AG08395 (cell line): ENCODE results near the gene PRELID2.
"Not testable (repeated sequence)": the region's sequence is repeated elsewhere in the genome, so short reads cannot be mapped to it uniquely, and the experiment has no call there.

Source experiments
- DNase-seq: peaks from one replicate; pipeline ENCODE4 v3.0.0; 2012; ENCODE audit warnings: mixed read lengths, low spot score

The PRELID2 gene

GRCh38 chr5:145838276-145838675, 3.1 kb upstream of the PRELID2 start:
- no peak for DNase-seq

GRCh38 chr5:145836241-145836640, 1.1 kb upstream of the PRELID2 start:
- not testable (repeated sequence) for DNase-seq

GRCh38 chr5:145835848-145836239, 702 bp upstream of the PRELID2 start:
- no peak for DNase-seq

- no peak for DNase-seq
Measured at GRCh38 chr5:145834554-145834916, 607 bp downstream of the PRELID2 start.

GRCh38 chr5:145833631-145834200, 1.4 kb downstream of the PRELID2 start:
- no peak for DNase-seq

GRCh38 chr5:145830594-145830993, 4.5 kb downstream of the PRELID2 start:
- no peak for DNase-seq

GRCh38 chr5:145829708-145830361, 5.3 kb downstream of the PRELID2 start:
- no peak for DNase-seq

GRCh38 chr5:145826895-145827674, 8.1 kb downstream of the PRELID2 start:
- DNase-seq = no peak

GRCh38 chr5:145825751-145826180, 9.4 kb downstream of the PRELID2 start:
- DNase-seq = peak; percentile 36

GRCh38 chr5:145824040-145824439, 11.1 kb downstream of the PRELID2 start:
- DNase-seq = no peak

GRCh38 chr5:145818604-145819003, 16.5 kb downstream of the PRELID2 start:
- no peak for DNase-seq

- no peak for DNase-seq
Measured at GRCh38 chr5:145812877-145813276, 22.3 kb downstream of the PRELID2 start.

GRCh38 chr5:145811834-145812625, 23.1 kb downstream of the PRELID2 start:
- peak; percentile 36 for DNase-seq

GRCh38 chr5:145806923-145807322, 28.2 kb downstream of the PRELID2 start:
- no peak for DNase-seq

GRCh38 chr5:145805819-145806218, 29.3 kb downstream of the PRELID2 start:
- DNase-seq = no peak

- no peak for DNase-seq
Measured at GRCh38 chr5:145804701-145805100, 30.4 kb downstream of the PRELID2 start.

GRCh38 chr5:145803112-145804004, 31.8 kb downstream of the PRELID2 start:
- DNase-seq = no peak

- DNase-seq = no peak
Measured at GRCh38 chr5:145801195-145801594, 33.9 kb downstream of the PRELID2 start.

- DNase-seq = no peak
Measured at GRCh38 chr5:145800181-145800580, 35.0 kb downstream of the PRELID2 start.

GRCh38 chr5:145798503-145798902, 36.6 kb downstream of the PRELID2 start:
- DNase-seq = not testable (repeated sequence)

- DNase-seq = no peak
Measured at GRCh38 chr5:145797336-145797735, 37.8 kb downstream of the PRELID2 start.
